ENCODE results near the gene SNX11.

SNX11 gene

GRCh38 chr17:48131216-48131824 is 23.8 kb downstream of the SNX11 start:
- DNase-seq (ENCODE audit: low read depth): peak; percentile 77
- H3K4me3 ChIP-seq (ENCODE audit: low read depth, low read length): no peak overlapping the region
- TF ChIP-seq MAX (IDR thresholded peaks at IDR 0.05; ENCODE audit: low read depth, low read length) (no peak), CTCF (IDR thresholded peaks at IDR 0.05; ENCODE audit: low read depth, low read length) (peak; percentile 79), MYC (IDR thresholded peaks at IDR 0.05; ENCODE audit: low read depth, low read length) (no peak), POLR2A (IDR thresholded peaks at IDR 0.05; ENCODE audit: extremely low read depth, insufficient read length) (no peak)

GRCh38 chr17:48132385-48132784 is 24.8 kb downstream of the SNX11 start:
- TF ChIP-seq MAX (IDR thresholded peaks at IDR 0.05; ENCODE audit: low read depth, low read length) (no peak), CTCF (IDR thresholded peaks at IDR 0.05; ENCODE audit: low read depth, low read length) (no peak), POLR2A (IDR thresholded peaks at IDR 0.05; ENCODE audit: extremely low read depth, insufficient read length) (no peak), MYC (IDR thresholded peaks at IDR 0.05; ENCODE audit: low read depth, low read length) (no peak)
- no peak overlapping the region for H3K4me3 ChIP-seq (ENCODE audit: low read depth, low read length)
- no peak for DNase-seq (ENCODE audit: low read depth)

- peak; percentile 16 for DNase-seq (ENCODE audit: low read depth)
- TF ChIP-seq MAX (IDR thresholded peaks at IDR 0.05; ENCODE audit: low read depth, low read length) (no peak), MYC (IDR thresholded peaks at IDR 0.05; ENCODE audit: low read depth, low read length) (no peak), POLR2A (IDR thresholded peaks at IDR 0.05; ENCODE audit: extremely low read depth, insufficient read length) (no peak), CTCF (IDR thresholded peaks at IDR 0.05; ENCODE audit: low read depth, low read length) (peak; percentile 54)
- H3K4me3 ChIP-seq (ENCODE audit: low read depth, low read length): no peak overlapping the region
Measured at GRCh38 chr17:48134912-48135480, 27.4 kb downstream of the SNX11 start.

- H3K4me3 ChIP-seq (ENCODE audit: low read depth, low read length): no peak overlapping the region
- TF ChIP-seq MYC (IDR thresholded peaks at IDR 0.05; ENCODE audit: low read depth, low read length) (no peak), CTCF (IDR thresholded peaks at IDR 0.05; ENCODE audit: low read depth, low read length) (no peak), POLR2A (IDR thresholded peaks at IDR 0.05; ENCODE audit: extremely low read depth, insufficient read length) (no peak), MAX (IDR thresholded peaks at IDR 0.05; ENCODE audit: low read depth, low read length) (no peak)
- DNase-seq (ENCODE audit: low read depth): no peak
Measured at GRCh38 chr17:48137656-48138055, 30.1 kb downstream of the SNX11 start.

GRCh38 chr17:48139944-48140343 is 32.4 kb downstream of the SNX11 start:
- peak; percentile 73 for DNase-seq (ENCODE audit: low read depth)
- H3K4me3 ChIP-seq (ENCODE audit: low read depth, low read length): no peak overlapping the region
- TF ChIP-seq CTCF (IDR thresholded peaks at IDR 0.05; ENCODE audit: low read depth, low read length): no peak
- TF ChIP-seq MYC (IDR thresholded peaks at IDR 0.05; ENCODE audit: low read depth, low read length): no peak
- TF ChIP-seq MAX (IDR thresholded peaks at IDR 0.05; ENCODE audit: low read depth, low read length): 0 out of 2 replicates have a peak, but pooled peaks have one; percentile 9
- no peak for TF ChIP-seq POLR2A (IDR thresholded peaks at IDR 0.05; ENCODE audit: extremely low read depth, insufficient read length)
